Adrenal gland (tissue), 12 donors: ENCODE results near the gene CLDN9. TPM values are rescaled to one million over a fixed set of nuclear protein-coding genes. Genes with fewer than 3 reads are reported as not detected.

Source experiments
- DNase-seq, 7 donors: peaks; one replicate each; pipeline ENCODE4 v3.0.0-alpha.2; 2019 to 2020
- H3K27ac ChIP-seq, 5 donors: fragments of 200-600 bp; sonication (generic) in 4 of 5; 1 replicate in 3 of 5; 2 replicates in 2 of 5; pipeline versions ENCODE4 v1.5.1 to v1.8.0; 2016 to 2020; ENCODE audit warnings: mild to moderate bottlenecking in 1 of 5
- H3K27me3 ChIP-seq: fragments of 200-600 bp; 2 replicates; pipeline ENCODE4 v1.8.0; 2021
- H3K36me3 ChIP-seq, 2 donors: fragments of 200-600 bp; replicated peaks in 1 of 2; 1 replicate in 1 of 2; 2 replicates in 1 of 2; pipeline versions ENCODE4 v1.5.1 to v1.8.0; 2018 to 2022
- H3K4me1 ChIP-seq, 2 donors: fragments of 200-600 bp; replicated peaks in 1 of 2; 1 replicate in 1 of 2; 2 replicates in 1 of 2; pipeline versions ENCODE4 v1.5.1 to v1.8.0; 2018 to 2021
- H3K4me3 ChIP-seq, 4 donors: fragments of 200-600 bp; sonication (generic) in 3 of 4; one replicate each; pipeline ENCODE4 v1.5.1; 2016 to 2018
- H3K9me3 ChIP-seq, 3 donors: fragments of 200-600 bp; sonication (generic) in 1 of 3; replicated peaks in 1 of 3; 1 replicate in 2 of 3; 2 replicates in 1 of 3; pipeline versions ENCODE4 v1.5.1 to v1.8.0; 2016 to 2021
- POLR2A ChIP-seq, 2 donors: fragments of 450-650 bp; IDR thresholded peaks; one replicate each; pipeline ENCODE4 v1.6.1; 2017; ENCODE audit warnings: antibody characterized with exemption in 2 of 2, mild to moderate bottlenecking in 2 of 2, moderate library complexity in 1 of 2
- WGBS, 4 donors: extraction: QIAGEN DNeasy Blood & Tissue Kit in 2 of 4; methylation state at CpG; one replicate each; pipeline versions ENCODE4 v1.1.5 to v1.1.7; 2013 to 2017; 5-methylcytosine and 5-hydroxymethylcytosine counted together
- intact Hi-C, 2 donors: fragments of 100-400 bp; cut with DNase I; formaldehyde crosslinking; loops; one replicate each; pipeline versions ENCODE4 v1.14.1 to v1.15.0; 2022 to 2023
- polyA plus RNA-seq, 3 donors: library from polyadenylated mRNA; stranded (reverse); fragments of 200-250 nt in 2 of 3; fragments of 350-450 nt in 1 of 3; fragmentation: Illumina TruSeq in 1 of 3; extraction: RNeasy Lipid Tissue Mini Kit (QIAGEN cat#74804) in 1 of 3; gene quantifications; one replicate each; pipeline ENCODE4 v1.2.3, GENCODE V29; 2013 to 2014
- total RNA-seq, 9 donors: library from RNA; depleted of rRNA in 4 of 9; stranded (reverse); fragments of >200 nt in 4 of 9; fragments of 120-200 nt in 1 of 9; fragmentation: NEBNext Ultra II Directional in 1 of 9; extraction: Animal tissue kit (Norgen Biotek cat#: 25700) in 1 of 9; gene quantifications; one replicate each; pipeline versions ENCODE4 v1.1.0 to v1.2.4, GENCODE V29; 2013 to 2023
- TF ChIP-seq, protein P1 (sequence below), 6 experiments: fragments of 450-650 bp in 4 of 6; fragments of 200-600 bp in 2 of 6; sonication (generic) in 1 of 6; IDR thresholded peaks; 1 replicate in 5 of 6; 2 replicates in 1 of 6; pipeline versions ENCODE4 v1.5.1 to v1.8.0; 2016 to 2021; ENCODE audit warnings: antibody characterized with exemption in 6 of 6, mild to moderate bottlenecking in 2 of 6, moderate library complexity in 1 of 6
- donor health status: healthy with polysubstance abuse.
- donor health status: Bipolar disorder and iron deficiency.
- donor health status: DM: yes; HTN: yes; CAD: no.
- donor health status: DM: no; HTN: no; CAD: no.
- donor health status: DM: no; HTN: no; CAD: no.
- donor health status: DM: yes; HTN: yes; CAD: no.

Gene CLDN9
- total and polyA plus RNA-seq, 12 donors = 0.28 to 1.4 (median 0.32) TPM; not detected in 8

DNA sequence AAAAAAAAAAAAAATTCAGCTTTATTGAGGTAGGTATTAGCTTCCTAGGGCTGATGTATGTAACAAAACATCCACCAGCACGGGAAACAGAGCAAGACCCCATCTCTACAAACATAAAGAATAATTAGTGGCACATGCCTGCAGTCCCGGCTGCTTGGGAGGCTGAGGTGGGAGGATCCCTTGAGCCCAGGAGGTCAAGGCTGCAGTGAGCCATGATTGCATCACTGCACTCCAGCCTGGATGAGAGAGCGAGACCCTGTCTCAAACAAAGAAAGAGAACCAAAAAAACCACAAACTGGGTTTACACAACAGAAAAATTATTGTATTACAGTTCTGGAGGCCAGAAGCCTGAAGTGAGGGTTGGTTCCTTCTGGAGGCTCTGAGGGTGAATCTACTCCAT, 29.7 kb downstream of the CLDN9 start:
- WGBS, 4 donors = 65 to 75% (median 71%) methylated on average over 3 of the region's 3 CpGs
- TF ChIP-seq, protein P1, sequence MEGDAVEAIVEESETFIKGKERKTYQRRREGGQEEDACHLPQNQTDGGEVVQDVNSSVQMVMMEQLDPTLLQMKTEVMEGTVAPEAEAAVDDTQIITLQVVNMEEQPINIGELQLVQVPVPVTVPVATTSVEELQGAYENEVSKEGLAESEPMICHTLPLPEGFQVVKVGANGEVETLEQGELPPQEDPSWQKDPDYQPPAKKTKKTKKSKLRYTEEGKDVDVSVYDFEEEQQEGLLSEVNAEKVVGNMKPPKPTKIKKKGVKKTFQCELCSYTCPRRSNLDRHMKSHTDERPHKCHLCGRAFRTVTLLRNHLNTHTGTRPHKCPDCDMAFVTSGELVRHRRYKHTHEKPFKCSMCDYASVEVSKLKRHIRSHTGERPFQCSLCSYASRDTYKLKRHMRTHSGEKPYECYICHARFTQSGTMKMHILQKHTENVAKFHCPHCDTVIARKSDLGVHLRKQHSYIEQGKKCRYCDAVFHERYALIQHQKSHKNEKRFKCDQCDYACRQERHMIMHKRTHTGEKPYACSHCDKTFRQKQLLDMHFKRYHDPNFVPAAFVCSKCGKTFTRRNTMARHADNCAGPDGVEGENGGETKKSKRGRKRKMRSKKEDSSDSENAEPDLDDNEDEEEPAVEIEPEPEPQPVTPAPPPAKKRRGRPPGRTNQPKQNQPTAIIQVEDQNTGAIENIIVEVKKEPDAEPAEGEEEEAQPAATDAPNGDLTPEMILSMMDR (IDR thresholded peaks at IDR 0.05) = no peak
- TF ChIP-seq POLR2A (IDR thresholded peaks at IDR 0.05) = no peak

DNA sequence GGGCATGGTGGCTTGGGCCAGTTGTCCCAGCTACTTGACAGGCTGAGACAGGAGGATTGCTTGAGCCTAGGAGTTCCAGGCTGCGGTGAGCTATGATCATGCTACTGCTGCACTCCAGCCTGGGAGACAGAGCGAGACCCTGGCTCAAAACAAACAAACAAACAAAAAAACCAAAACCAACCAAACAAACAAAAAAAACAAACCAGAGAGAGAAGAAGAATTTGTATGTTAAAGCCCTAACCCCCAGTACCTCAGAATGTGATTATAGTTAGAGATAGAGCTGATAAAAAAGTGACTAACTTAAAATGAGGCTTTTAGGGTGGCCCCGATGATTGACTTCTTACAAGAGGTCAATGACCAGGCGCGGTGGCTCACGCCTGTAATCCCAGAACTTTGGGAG, 32.0 kb downstream of the CLDN9 start:
- H3K9me3 ChIP-seq = no peaks in the 10 kb centered on the region
- H3K27ac ChIP-seq = no peak overlapping the region
- H3K36me3 ChIP-seq = no peaks in the 10 kb centered on the region
- no peak for DNase-seq
- peaks cover 66% of the 10 kb centered on the region for H3K27me3 ChIP-seq
- no peak for TF ChIP-seq POLR2A (IDR thresholded peaks at IDR 0.05)
- TF ChIP-seq, protein P1 (IDR thresholded peaks at IDR 0.05) = no peak
- no peak overlapping the region for H3K4me3 ChIP-seq
- peaks cover 4 to 13% of the 10 kb centered on the region in 2 donors for H3K4me1 ChIP-seq
- 79 to 88% (median 85%) methylated on average over 6 of the region's 6 CpGs for WGBS, 4 donors
- intact Hi-C loops = no loop called here

More for the DNA sequence above, 29.7 kb downstream of the CLDN9 start:
- Histone ChIP-seq H3K4me1 (peaks cover 4 to 13% of the 10 kb centered on the region in 2 donors), H3K27me3 (peaks cover 73% of the 10 kb centered on the region), H3K36me3 (no peaks in the 10 kb centered on the region), H3K27ac (no peak overlapping the region), H3K9me3 (no peaks in the 10 kb centered on the region), H3K4me3 (no peak overlapping the region)
- intact Hi-C loops = no loop called here
- DNase-seq = no peak

DNA sequence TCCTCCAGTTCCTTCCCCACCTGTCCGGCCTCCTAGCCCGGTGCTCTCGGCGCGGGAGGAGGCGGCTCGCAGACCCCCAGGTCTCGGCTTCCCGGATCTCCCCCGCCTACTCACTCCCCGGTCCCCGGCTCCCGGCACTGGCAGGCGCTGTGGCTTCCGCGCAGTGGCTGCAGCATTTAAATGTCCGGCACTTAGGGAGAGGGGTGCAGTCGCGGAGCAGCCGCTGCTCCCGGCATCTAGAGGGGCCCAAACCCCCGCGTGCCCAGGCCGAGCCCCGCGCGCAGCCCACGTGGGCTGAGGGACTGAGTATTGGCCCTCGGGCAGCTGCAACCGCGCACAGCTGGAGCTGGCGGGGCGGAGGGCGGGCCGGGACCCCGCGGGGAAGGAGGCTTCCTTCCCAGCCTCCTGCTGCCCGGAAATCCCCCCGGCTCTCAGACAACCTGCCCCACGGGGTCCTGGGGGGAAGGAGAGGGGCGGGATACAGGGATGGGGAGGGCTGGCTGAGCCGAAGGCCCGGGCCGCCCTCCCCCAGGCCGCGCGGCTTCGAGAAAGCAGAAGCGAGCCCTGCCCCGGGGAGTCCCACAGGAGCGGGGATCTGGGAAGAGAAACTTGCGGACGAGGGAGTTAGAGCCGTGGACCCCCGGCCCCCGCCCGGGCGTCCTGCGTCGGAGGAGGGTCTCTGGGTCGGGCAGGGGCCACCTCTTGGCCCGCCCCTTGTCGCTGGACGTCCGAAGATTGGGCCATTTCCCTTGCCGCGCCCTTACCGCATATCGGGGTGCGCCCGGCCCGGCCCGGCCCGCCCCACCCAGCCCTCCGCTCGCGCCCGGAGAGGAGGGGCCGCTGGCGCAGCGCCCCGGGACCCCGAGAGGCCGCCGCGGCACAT, 33.3 kb downstream of the CLDN9 start, which contains the start of gene MMP25:
Gene MMP25 (plus strand): TSS at position 804 of the 883 bp plus-strand sequence. CDS start 357 bp downstream, outside the sequence.
- Histone ChIP-seq H3K4me3 (peak within 1 kb of the TSS in 1 of 4 donors; percentile 35), H3K27me3 (peaks cover 65% of the 10 kb centered on the region), H3K36me3 (no peaks in the 10 kb centered on the region), H3K27ac (no peak within 1 kb of the TSS), H3K9me3 (no peaks in the 10 kb centered on the region), H3K4me1 (peaks cover 4 to 13% of the 10 kb centered on the region in 2 donors)
- DNase-seq = no peak
- WGBS, 4 donors = 0 to 1% (median 0%) methylated on average over 2 to 85 of the region's 86 CpGs
- TF ChIP-seq POLR2A (IDR thresholded peaks at IDR 0.05) = no peak
- TF ChIP-seq, protein P1 (IDR thresholded peaks at IDR 0.05) = no peak
- intact Hi-C loops = no loop called here

DNA sequence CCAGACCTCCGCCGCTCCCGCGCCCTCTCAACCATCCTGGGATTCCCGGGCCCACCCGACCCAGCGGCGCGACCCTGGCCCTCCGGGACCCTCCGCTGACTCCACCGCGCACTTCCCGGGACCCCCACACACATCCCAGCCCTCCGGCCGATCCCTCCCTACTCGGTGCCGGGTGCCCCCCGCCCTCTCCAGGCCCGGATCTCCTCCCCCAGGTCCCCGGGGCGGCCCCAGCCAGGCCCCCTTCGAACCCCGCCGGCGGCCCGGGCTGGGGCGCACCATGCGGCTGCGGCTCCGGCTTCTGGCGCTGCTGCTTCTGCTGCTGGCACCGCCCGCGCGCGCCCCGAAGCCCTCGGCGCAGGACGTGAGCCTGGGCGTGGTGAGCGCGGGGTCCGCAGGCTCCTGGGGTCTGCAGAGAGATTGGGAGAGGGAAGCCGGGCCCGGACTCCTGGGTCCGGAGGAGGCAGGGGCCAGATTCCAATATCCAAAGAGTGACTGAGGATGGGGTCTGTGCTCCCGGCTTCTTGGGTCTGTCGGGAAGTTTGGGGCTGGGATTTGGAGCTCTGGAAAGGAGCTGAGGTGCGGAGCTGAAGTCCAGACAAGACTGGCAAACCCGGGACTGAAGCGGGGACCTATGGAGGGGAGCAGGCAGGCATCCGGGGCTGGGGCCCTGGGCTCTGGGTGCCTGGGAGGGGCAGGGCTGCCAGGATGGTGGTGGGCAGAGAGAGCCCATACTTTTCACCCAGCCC, 34.1 kb downstream of the CLDN9 start:
- Histone ChIP-seq H3K4me3 (peak overlapping the region in 1 of 4 donors; percentile 35), H3K4me1 (peaks cover 4 to 13% of the 10 kb centered on the region in 2 donors), H3K9me3 (no peaks in the 10 kb centered on the region), H3K27ac (no peak overlapping the region), H3K27me3 (peaks cover 64% of the 10 kb centered on the region), H3K36me3 (no peaks in the 10 kb centered on the region)
- WGBS, 4 donors = 1 to 9% (median 3%) methylated on average over 9 to 54 of the region's 54 CpGs; no CpG with 5 or more reads in 1 of the 4 donors
- intact Hi-C loops = no loop called here
- TF ChIP-seq POLR2A (IDR thresholded peaks at IDR 0.05) = no peak
- TF ChIP-seq, protein P1 (IDR thresholded peaks at IDR 0.05) = no peak
- no peak for DNase-seq
